Neural cell (in vitro differentiated cells): Measurements from ENCODE around the gene KCNMB2. TPM values are rescaled to one million over a fixed set of nuclear protein-coding genes. Genes with fewer than 3 reads are reported as not detected.

ENCODE experiments used
- H2AFZ ChIP-seq: fragments of 200-600, 300-800 bp; sonication (generic), shearing (Covaris generic); 2 replicates; pipeline ENCODE4 v1.6.0; 2014; ENCODE audit warnings: low read depth, mild to moderate bottlenecking, antibody characterized with exemption, low read length, moderate library complexity
- H3F3A ChIP-seq: fragments of 200-600 bp; shearing (Covaris generic); 2 replicates; pipeline ENCODE4 v1.6.1; 2016; ENCODE audit warnings: mild to moderate bottlenecking, moderate library complexity, mixed read lengths, antibody characterized with exemption, low read length; ENCODE audit not compliant: insufficient read depth, poor library complexity, severe bottlenecking
- H3K27ac ChIP-seq: fragments of 200-600, 300-800 bp; sonication (generic), shearing (Covaris generic); 2 replicates; pipeline ENCODE4 v1.5.1; 2014; ENCODE audit warnings: mild to moderate bottlenecking, low read length, moderate library complexity
- H3K27me3 ChIP-seq: fragments of 300-800, 200-600 bp; sonication (generic), shearing (Covaris generic); 2 replicates; pipeline ENCODE4 v1.6.0; 2014; ENCODE audit warnings: mild to moderate bottlenecking, low read depth, low read length, moderate library complexity; ENCODE audit not compliant: insufficient read depth
- H3K36me3 ChIP-seq: fragments of 300-800, 200-600 bp; sonication (generic), shearing (Covaris generic); 2 replicates; pipeline ENCODE4 v1.5.1; 2014; ENCODE audit warnings: mild to moderate bottlenecking, antibody characterized with exemption, low read length, moderate library complexity; ENCODE audit not compliant: insufficient read depth
- H3K4me2 ChIP-seq: fragments of 300-800, 200-600 bp; sonication (generic), shearing (Covaris generic); 2 replicates; pipeline ENCODE4 v1.6.0; 2014; ENCODE audit warnings: mild to moderate bottlenecking, low read length
- H3K4me3 ChIP-seq: fragments of 300-800, 200-600 bp; sonication (generic), shearing (Covaris generic); 2 replicates; pipeline ENCODE4 v1.5.1; 2014; ENCODE audit warnings: mild to moderate bottlenecking, low read length, moderate library complexity
- H3K79me2 ChIP-seq: fragments of 200-600 bp; shearing (Covaris generic); replicated peaks from 2 replicates; pipeline ENCODE4 v1.6.0; 2014; ENCODE audit warnings: mild to moderate bottlenecking, low read length, moderate library complexity; ENCODE audit not compliant: insufficient read depth
- H3K9ac ChIP-seq: fragments of 300-800, 200-600 bp; sonication (generic), shearing (Covaris generic); 2 replicates; pipeline ENCODE4 v1.6.1; 2016; ENCODE audit warnings: mild to moderate bottlenecking, low read length, mixed read lengths
- H3K9me2 ChIP-seq: fragments of 200-600 bp; shearing (Covaris generic); 2 replicates; pipeline ENCODE4 v1.6.1; 2016; ENCODE audit warnings: mild to moderate bottlenecking, low read length, mixed read lengths; ENCODE audit not compliant: insufficient read depth
- H3K9me3 ChIP-seq: fragments of 200-600, 300-800 bp; sonication (generic), shearing (Covaris generic); 2 replicates; pipeline ENCODE4 v1.6.1; 2016; ENCODE audit warnings: mild to moderate bottlenecking, mixed run types, low read length, moderate library complexity, mixed read lengths
- H4K20me1 ChIP-seq: fragments of 200-600 bp; shearing (Covaris generic); 2 replicates; pipeline ENCODE4 v1.6.1; 2016; ENCODE audit warnings: mild to moderate bottlenecking, mixed run types; ENCODE audit not compliant: insufficient read depth
- EP300 ChIP-seq: fragments of 450-650 bp; conservative IDR thresholded peaks from 2 replicates; pipeline ENCODE4 v1.6.1; 2014; ENCODE audit warnings: antibody characterized with exemption, mild to moderate bottlenecking, moderate library complexity; ENCODE audit not compliant: poor library complexity, severe bottlenecking
- EZH2 ChIP-seq: fragments of 200-600, 300-800 bp; shearing (Covaris generic), sonication (generic); IDR thresholded peaks from 2 replicates; pipeline ENCODE4 v1.6.1; 2014; ENCODE audit warnings: antibody characterized with exemption, low read length, borderline replicate concordance, mild to moderate bottlenecking; ENCODE audit not compliant: insufficient read depth, poor library complexity, severe bottlenecking
- MXI1 ChIP-seq: fragments of 450-650 bp; conservative IDR thresholded peaks from 2 replicates; pipeline ENCODE4 v1.6.1; 2014; ENCODE audit warnings: antibody characterized with exemption, mild to moderate bottlenecking; ENCODE audit not compliant: poor library complexity, severe bottlenecking
- POLR2AphosphoS5 ChIP-seq: IDR thresholded peaks from 2 replicates; pipeline ENCODE4 v1.6.1; 2012
- RAD21 ChIP-seq: fragments of 450-650 bp; conservative IDR thresholded peaks from 2 replicates; pipeline ENCODE4 v1.6.1; 2014; ENCODE audit warnings: antibody characterized with exemption, mild to moderate bottlenecking, moderate library complexity
- SMC3 ChIP-seq: fragments of 450-650 bp; conservative IDR thresholded peaks from 2 replicates; pipeline ENCODE4 v1.6.1; 2014; ENCODE audit warnings: antibody characterized with exemption, mild to moderate bottlenecking, moderate library complexity; ENCODE audit not compliant: poor library complexity
- TAF1 ChIP-seq: IDR thresholded peaks from 2 replicates; pipeline ENCODE4 v1.6.1; 2012; ENCODE audit warnings: low read depth
- polyA plus RNA-seq: library from polyadenylated mRNA; depleted of rRNA; stranded (reverse); fragments of >200 nt; gene quantifications from 2 replicates; pipeline ENCODE4 v1.2.3, GENCODE V29; 2014
- TF ChIP-seq, protein P1 (sequence below): IDR thresholded peaks from 2 replicates; pipeline ENCODE4 v1.6.1; 2012; ENCODE audit warnings: borderline replicate concordance
- TF ChIP-seq, protein P2 (sequence below): fragments of 450-650 bp; IDR thresholded peaks from 2 replicates; pipeline ENCODE4 v1.5.1; 2014; ENCODE audit warnings: antibody characterized with exemption, mild to moderate bottlenecking, moderate library complexity; ENCODE audit not compliant: poor library complexity, severe bottlenecking

KCNMB2 gene
- polyA plus RNA-seq, 1 donor from 2014 or later, result 0.93 TPM

- Histone ChIP-seq H3K79me2 (no peaks in the 10 kb centered on the region), H3K36me3 (no peaks in the 10 kb centered on the region), H3K9me2 (no peaks in the 10 kb centered on the region), H3K9ac (no peak overlapping the region), H3K27me3 (no peaks in the 10 kb centered on the region), H3K4me3 (no peak overlapping the region), H3K27ac (no peak overlapping the region), H3K4me2 (no peak overlapping the region), H4K20me1 (no peaks in the 10 kb centered on the region), H2AFZ (no peak overlapping the region), H3F3A (no peaks in the 10 kb centered on the region), H3K9me3 (no peaks in the 10 kb centered on the region)
- TF ChIP-seq TAF1, result no peak
- TF ChIP-seq POLR2AphosphoS5, result no peak
- TF ChIP-seq, protein P1, sequence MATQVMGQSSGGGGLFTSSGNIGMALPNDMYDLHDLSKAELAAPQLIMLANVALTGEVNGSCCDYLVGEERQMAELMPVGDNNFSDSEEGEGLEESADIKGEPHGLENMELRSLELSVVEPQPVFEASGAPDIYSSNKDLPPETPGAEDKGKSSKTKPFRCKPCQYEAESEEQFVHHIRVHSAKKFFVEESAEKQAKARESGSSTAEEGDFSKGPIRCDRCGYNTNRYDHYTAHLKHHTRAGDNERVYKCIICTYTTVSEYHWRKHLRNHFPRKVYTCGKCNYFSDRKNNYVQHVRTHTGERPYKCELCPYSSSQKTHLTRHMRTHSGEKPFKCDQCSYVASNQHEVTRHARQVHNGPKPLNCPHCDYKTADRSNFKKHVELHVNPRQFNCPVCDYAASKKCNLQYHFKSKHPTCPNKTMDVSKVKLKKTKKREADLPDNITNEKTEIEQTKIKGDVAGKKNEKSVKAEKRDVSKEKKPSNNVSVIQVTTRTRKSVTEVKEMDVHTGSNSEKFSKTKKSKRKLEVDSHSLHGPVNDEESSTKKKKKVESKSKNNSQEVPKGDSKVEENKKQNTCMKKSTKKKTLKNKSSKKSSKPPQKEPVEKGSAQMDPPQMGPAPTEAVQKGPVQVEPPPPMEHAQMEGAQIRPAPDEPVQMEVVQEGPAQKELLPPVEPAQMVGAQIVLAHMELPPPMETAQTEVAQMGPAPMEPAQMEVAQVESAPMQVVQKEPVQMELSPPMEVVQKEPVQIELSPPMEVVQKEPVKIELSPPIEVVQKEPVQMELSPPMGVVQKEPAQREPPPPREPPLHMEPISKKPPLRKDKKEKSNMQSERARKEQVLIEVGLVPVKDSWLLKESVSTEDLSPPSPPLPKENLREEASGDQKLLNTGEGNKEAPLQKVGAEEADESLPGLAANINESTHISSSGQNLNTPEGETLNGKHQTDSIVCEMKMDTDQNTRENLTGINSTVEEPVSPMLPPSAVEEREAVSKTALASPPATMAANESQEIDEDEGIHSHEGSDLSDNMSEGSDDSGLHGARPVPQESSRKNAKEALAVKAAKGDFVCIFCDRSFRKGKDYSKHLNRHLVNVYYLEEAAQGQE, result no peak
- TF ChIP-seq, protein P2, sequence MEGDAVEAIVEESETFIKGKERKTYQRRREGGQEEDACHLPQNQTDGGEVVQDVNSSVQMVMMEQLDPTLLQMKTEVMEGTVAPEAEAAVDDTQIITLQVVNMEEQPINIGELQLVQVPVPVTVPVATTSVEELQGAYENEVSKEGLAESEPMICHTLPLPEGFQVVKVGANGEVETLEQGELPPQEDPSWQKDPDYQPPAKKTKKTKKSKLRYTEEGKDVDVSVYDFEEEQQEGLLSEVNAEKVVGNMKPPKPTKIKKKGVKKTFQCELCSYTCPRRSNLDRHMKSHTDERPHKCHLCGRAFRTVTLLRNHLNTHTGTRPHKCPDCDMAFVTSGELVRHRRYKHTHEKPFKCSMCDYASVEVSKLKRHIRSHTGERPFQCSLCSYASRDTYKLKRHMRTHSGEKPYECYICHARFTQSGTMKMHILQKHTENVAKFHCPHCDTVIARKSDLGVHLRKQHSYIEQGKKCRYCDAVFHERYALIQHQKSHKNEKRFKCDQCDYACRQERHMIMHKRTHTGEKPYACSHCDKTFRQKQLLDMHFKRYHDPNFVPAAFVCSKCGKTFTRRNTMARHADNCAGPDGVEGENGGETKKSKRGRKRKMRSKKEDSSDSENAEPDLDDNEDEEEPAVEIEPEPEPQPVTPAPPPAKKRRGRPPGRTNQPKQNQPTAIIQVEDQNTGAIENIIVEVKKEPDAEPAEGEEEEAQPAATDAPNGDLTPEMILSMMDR, result no peak
- no peak for TF ChIP-seq EZH2
- no peak for TF ChIP-seq EP300
Measured at GRCh38 chr3:178676077-178676476, 139.8 kb downstream of the KCNMB2 start.

DNA sequence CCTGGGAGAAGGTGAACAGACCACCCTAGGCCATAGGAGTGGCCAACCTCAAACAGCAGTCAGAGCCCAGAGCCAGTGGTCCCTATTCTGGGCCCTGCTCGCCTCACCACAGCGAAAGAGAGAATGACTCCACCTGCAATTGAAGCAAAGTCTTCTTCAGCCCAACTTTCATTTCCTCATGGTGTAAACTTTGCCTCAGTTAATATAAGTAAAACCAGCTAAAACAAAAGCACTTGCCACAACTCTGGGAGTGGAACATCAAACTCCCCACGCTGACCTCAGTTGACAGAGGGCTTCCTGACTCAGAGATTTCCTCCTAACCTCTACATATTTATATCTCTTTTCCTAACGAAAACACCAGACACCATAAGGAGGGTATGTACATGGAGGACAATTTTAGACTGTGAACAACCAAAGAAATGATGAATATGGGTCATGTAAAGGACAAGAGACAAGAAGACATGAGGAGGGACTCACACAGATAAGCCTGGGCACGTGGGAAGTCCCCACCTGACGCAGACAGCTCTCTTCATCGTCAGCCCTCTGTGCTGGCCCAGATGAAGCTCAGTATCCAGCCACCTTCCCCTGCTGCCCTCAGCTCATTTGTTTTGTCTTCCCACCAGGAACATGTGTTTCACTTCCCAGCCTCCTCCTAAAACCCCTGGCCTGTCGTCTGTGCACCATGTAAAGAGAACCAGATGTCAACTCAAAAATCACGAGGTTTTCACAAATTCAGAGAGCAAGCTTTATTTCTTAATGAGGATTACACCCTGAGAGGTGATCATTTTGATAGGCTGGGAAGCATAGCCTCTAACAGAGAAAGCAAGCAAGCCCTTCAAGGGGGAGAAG is 140.9 kb downstream of the KCNMB2 start:
- Histone ChIP-seq H3F3A (no peaks in the 10 kb centered on the region), H3K27ac (no peak overlapping the region), H3K4me2 (no peak overlapping the region), H3K36me3 (no peaks in the 10 kb centered on the region), H2AFZ (no peak overlapping the region), H4K20me1 (no peaks in the 10 kb centered on the region), H3K9me2 (no peaks in the 10 kb centered on the region), H3K9ac (no peak overlapping the region), H3K27me3 (no peaks in the 10 kb centered on the region), H3K4me3 (no peak overlapping the region), H3K9me3 (no peaks in the 10 kb centered on the region), H3K79me2 (no peaks in the 10 kb centered on the region)
- no peak for TF ChIP-seq POLR2AphosphoS5
- no peak for TF ChIP-seq TAF1
- no peak for TF ChIP-seq RAD21
- no peak for TF ChIP-seq MXI1
- TF ChIP-seq, protein P2, result no peak
- no peak for TF ChIP-seq SMC3
- no peak for TF ChIP-seq EZH2
- no peak for TF ChIP-seq EP300
- TF ChIP-seq, protein P1, result no peak
